GM19372 (cell line): ENCODE measurements around the gene DGCR8.
"Not testable (repeated sequence)": the region's sequence is repeated elsewhere in the genome, so short reads cannot be mapped to it uniquely, and the experiment has no call there.

Source experiments
- ATAC-seq: cut with Tn5 transposase; IDR thresholded peaks from one replicate; pipeline ENCODE4 v1.9.1; 2021; ENCODE audit warnings: mild to moderate bottlenecking, low read depth, moderate library complexity; ENCODE audit not compliant: unreplicated experiment

The DGCR8 gene

DNA sequence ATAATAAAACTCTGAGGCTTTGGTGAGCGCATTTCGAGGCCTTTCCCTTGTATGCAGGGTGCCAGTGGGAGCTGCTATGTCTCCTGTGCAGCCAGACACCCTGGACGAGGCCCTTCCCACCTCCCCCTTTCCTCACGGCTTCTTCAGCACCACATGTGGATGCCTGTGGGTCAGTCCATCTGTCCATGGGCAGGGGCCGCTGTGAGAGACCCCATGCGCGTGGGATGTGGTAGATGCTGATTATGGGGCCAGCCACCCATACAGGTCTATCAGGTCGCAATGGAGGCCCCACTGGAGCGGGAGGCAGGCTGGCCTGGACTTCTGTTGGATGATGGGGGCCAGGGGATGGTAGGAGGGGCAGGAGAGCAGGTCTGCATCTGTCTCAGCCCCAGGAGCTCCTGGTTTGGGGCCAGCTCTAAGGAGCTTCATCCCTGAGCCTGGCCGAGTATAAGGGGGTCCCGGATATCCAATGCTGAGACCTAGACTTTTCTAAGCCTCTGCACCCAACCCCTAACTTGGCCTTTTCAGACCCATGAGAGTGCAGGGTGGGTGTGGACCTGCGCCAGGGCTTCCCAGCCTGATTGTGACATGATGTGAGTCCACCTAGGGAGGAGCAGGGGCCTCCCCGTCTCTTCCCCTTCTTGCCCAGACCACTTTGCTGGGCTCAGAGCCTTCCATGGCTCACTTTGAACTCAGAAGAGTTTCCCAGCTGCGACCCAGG is 14.0 kb upstream of the DGCR8 start:
- ATAC-seq: no peak

DNA sequence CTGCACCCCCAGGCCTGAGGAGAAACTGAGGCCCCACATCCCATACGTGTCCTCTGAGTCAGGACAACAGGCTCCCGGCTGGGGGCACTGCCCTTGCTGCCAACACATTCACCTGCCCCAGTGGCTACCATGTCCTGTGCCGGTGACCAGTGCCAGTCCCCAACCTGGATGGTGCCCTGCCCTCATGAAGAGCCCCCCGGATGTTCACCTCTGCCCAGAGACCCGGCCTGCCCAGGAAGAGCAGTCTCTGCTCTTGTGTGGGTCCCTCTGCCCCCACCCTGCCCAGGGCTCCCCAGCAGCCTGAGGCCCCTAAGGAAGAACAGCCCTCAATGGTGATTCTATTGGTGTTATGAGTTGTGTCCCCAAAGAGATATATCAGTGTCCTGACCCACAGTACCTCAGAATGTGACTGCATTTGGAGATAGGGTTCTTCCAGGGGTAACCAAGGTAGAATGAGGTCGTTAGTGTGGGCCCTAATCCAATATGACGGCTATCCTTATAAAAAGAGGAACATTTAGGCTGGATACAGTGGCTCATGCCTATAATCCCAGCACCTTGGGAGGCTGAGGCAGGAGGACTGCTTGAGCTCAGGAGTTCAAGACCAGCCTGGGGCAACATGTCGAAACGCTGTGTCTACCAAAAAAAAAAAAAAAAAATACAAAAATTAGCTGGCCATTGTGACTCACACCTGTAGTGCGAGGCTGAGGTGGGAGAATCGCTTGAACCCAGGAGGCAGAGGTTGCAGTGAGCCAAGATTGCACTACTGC is 13.2 kb upstream of the DGCR8 start:
- no peak for ATAC-seq

DNA sequence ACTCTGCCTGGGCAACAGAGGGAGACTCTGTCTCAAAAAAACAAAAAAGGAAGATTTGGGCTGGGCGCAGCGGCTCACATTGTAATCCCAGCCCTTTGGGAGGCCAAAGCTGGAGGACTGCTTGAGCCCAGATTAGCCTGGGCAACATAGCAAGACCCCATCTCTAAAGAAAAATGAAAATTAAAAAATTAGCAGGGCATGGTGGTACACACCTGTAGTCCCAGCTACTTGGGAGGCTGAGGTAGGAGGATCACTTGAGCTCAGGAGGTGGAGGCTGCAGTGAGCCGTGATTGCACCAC is 12.7 kb upstream of the DGCR8 start:
- not testable (repeated sequence) for ATAC-seq

DNA sequence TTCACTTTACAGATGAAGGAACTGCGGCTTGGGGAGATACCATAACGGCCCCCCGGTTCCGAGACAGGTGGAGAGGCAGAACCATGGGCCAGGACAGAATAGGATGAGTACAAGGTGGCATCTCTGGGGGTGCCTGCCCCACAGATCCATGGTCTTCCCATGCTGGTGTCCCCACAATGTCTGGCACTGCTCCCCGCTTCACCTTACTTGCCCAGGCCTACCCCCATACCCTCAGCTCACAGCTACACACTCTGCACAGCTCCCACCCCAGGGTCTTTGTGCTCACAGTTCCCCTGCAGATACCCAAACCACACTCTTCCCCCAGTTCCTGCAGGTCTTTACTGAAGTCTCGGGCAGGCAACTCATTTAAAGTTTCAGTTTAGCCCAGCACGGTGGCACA is 11.4 kb upstream of the DGCR8 start:
- ATAC-seq: no peak

DNA sequence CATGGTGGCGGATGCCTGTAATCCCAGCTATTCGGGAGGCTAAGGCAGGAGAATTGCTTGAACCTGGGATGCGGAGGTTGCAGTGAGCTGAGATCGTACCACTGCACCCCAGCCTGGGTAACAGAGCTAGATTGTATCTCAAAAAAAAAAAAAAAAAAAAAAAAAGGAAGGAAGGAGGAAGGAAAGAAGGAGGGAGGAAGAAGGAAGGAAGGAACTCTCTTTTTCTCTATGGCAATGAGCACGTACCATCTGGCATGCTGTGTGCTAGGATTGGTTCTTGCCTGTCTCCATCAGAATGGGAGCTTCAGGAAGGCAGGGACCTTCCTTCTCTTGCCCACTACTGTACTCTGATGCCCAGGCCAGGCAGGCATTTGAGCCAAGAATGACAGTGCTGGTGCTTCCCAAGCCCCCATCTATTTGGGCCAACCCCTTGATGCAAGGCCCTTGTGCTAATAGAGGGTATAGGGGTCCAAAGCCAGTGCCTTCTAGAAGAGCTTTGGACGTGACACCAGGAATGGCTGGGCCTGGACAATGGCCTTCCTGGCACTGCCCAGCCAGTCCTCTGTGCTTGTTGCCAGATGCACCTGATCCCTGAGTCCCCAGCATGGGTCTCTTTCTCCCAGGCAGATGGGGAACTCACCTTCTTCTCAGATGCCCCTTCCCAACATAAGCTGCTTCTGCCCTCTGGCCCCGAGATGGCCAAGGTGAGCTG is 10.6 kb upstream of the DGCR8 start:
- ATAC-seq: no peak

DNA sequence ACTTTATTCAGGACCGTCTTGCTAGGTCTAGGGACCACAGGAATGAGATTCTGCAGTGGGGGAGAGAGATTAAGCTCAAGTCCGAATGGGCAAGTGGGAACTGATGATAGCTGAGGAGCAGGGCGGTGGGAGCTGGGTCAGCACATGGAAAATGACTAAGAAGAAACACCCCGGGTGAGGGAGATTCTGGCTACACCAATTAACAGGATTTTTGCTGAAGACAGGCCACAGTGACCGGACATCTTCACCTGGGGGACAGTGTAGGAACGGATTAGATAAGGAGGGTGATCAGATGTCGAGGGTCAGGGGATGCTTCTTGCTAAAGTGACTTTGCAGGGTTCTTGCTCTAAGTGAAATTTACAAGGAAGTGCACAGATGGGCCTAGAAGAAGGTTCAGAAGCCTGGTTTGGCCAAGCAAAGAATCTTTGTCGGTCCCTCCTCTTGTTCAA is 8.5 kb upstream of the DGCR8 start:
- ATAC-seq: no peak

DNA sequence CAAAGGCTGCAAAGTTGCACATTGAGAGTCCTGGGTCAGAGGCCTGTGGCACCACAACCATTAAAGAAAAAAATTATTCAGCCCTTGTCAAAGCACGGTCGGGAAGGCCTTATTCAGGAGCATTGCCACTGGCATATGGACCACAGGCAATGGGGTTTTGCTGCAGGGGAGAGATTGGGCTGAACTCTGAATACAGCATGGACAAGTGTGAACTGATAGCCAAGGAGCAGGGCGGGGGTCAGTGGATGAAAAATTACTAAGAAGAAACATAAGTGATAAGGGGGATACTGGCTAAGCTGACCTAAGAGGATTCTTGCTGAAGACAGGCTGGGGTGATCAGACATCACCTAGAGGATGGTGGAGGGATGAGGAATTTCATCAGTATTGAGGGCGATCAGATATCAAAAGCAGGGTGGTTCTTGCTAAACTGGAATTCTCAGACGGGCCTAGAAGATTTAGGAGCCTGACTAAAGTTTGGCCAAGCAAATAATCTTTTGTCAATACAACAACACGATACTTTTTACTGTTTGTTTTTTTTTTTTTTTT is 3.3 kb upstream of the DGCR8 start:
- ATAC-seq: no peak

DNA sequence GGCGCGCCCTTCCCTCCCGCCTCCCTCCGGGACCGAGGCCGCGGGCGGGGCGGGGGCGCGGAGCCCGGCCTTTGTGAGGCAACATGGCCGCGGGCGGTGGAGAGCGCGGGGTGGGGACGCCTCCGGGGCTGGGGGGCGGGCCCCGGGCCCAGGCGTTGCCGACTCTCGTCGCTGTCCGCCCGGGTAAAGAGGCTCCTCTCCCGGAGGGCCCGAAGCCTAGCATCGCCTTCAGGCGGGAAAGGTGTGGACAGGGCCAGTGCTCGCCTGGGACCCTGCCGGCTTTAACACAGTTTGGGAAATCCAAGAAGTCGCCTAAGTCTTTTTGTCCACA is 369 bp downstream of the DGCR8 start:
- ATAC-seq: peak; percentile 53

DNA sequence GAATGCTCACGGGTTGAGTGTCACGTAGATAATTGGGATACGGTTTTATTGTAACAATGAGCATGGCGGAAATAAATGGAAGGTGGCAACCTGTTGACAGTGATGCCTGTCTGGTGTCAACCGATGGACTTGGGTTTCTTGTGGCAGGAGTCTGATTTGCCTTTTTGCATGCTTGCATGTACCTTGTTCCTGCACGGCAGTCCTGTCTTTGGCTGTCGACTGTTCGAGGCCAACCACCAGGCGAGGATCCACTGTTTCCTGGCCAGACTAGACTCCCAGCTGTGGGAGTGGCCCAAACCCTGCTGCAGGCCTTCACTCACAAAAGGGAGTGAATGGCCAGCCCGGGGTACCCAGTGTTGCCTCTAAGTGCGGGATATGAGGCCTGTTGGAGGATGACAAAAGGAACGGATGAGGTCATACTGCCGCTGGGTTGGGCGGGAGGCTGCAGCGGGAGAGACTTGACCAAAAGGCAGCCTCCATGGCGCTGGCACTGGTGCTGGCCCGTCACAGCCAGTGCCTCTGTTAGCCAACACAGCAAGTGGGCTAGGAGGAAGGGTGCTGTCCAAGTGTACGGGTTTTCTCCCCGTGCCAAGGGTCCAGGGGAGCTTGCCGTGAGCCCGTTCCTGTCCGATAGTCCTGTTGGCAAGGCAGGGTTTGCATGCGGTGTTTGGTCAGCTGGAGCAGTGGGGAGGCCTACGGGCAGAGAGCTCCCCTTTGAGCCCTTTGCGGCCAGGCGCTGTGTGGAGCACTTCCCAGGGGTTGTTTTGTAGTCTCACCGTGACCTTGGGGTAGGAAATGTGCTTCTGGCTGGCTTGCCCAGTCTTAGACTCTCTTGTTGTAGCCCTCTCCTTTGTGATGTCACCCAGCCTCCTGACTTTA is 974 bp downstream of the DGCR8 start:
- ATAC-seq: no peak

DNA sequence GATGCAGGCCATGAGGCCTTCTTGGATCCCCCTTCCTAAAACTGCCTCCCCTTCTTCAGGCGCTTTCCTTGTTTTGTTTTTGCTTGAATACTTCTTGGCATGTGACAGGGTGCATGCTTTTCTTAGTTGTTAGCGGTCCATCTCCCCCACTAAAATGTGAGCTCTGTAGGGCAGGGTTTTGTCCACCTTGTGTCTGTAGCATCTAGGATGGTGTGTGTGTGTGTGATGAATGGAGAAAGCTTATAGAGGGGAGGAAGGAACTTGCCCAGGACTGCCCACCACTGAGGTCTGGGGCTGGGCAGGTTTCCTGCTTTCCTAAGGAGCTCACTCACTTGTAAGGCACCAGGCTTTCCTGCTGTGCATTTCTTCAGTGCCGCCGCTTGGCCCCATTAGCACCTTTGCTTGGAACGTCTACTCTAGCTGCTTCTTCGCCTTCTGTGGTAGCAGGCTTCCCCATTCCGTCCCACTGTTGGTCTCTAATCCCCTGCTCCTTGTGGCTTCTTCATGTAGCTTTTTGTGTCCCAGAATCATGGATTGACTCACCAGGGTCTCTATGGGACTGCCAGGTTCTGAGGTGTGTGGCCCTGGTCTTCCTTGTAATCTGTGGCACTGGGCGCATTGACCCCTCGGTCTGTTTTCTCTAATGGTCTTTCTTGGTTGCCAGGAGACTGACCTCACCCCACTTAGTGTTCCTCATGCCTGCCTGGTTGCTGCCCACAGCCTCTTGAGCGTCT is 3.3 kb downstream of the DGCR8 start:
- ATAC-seq: no peak

DNA sequence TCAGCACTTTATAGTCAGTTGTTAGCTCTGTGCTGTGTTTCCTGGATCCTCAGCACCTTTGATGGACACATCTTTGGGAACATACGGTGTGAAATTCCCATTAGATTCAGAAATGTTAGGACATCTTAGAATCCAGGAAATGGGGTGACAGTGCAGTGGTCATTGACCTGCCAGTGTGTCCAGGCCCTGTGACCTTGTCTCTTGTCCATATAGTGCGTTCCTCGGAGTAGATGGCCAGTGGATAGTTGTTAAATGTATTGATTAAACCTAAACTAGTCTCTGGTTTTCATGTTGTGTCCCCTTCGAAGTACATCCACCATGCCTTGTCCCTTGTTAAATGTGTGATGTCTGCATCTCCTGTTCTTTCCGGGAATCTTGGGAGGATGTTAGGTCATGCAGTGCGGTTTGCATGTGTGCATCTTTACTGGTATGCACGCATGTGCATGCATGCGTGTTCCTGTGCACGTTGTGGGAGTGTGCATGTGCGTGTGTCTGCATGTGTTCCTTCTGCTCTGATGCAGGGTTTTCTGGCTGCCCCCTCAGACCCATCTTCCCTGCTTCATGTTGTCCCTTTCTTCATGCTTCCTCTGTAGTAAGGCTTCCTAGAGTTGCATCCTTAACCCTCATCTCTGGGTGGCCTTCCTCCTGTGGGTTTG is 4.0 kb downstream of the DGCR8 start:
- ATAC-seq: no peak

DNA sequence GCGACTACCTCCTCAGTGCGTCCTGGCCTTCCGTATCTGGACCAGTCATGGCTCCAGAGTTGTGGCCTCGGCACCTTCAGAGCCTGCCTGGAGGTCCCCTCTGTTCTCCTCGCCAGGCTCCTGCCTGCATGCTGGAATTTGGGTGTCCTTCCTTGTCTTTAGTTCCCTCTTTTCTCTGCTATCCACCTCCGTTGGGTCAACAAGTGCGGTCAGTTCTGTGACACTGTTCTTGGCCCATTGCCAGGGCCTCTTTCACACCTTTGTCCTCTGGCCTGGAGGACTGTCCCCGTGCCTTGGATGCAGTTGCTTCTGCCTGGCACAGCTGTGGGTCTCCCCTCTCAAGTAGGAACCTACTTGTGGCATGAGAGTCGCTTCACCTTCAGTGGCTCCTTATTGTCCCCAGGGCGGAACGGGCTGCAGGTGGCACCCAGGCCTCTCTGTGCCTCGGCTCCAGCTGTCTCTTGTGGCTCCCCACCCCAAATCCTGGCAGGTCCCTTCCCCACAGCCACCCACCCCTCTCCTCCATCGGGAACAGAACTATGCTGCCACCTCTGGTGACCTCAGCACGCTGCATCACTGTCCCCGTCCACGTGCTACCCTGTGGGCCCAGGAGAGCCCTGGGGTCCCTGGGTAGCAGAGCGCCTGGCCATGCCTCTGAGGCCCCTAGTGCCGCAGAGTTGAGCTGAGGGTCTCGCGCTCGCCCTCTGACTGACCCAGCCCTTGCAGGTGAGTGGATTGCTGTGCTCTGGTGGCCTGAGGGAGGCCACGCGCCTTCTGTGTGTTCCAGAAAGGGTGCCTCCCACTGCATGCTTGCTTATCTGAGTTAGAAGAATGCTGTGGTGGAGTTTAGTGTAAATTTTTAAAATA is 4.7 kb downstream of the DGCR8 start:
- ATAC-seq: no peak

DNA sequence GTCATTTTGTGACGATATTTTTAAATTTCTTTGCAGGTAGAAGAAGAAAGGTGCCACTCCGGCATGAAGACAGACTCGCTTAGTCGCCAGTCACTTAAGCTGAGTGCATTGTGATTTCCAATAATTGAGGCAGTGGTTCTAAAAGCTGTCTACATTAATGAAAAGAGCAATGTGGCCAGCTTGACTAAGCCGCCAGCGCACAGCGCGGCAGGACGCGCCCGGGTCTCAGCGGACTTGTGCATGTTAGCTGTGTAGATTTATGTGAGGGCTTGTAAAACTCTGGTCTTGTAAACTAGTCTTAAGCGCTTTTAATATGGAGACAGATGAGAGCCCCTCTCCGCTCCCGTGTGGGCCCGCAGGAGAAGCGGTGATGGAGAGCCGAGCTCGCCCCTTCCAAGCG is 5.6 kb downstream of the DGCR8 start:
- ATAC-seq: no peak

DNA sequence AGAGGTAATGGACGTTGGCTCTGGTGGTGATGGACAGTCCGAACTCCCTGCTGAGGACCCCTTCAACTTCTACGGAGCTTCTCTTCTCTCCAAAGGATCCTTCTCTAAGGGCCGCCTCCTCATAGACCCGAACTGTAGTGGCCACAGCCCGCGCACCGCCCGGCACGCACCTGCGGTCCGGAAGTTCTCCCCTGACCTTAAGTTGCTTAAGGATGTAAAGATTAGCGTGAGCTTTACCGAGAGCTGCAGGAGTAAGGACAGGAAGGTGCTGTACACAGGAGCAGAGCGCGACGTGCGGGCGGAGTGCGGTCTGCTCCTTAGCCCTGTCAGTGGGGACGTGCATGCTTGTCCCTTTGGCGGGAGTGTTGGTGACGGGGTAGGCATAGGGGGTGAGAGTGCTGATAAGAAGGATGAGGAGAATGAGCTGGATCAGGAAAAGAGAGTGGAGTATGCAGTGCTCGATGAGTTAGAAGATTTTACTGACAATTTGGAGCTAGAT is 6.1 kb downstream of the DGCR8 start:
- no peak for ATAC-seq

DNA sequence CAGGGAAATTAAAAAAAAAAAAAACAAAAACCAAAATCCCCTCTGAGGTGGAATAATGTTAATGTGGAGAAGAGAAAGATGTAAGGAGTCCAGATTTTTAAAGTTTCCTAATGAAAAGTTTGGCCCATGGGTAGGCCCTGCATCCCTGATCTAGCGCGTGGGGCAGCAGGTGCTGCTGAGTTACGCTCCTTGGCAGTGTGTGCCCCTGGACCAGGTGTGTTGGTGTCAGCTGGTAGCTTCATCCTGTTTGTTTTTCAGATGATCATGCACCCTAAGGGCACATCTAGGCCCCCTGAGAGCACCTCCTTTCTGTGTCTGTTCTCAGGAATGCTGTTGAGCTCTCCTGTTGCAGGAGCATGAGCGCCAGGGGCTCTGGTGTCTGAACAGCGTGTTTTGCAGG is 6.7 kb downstream of the DGCR8 start:
- ATAC-seq: no peak

DNA sequence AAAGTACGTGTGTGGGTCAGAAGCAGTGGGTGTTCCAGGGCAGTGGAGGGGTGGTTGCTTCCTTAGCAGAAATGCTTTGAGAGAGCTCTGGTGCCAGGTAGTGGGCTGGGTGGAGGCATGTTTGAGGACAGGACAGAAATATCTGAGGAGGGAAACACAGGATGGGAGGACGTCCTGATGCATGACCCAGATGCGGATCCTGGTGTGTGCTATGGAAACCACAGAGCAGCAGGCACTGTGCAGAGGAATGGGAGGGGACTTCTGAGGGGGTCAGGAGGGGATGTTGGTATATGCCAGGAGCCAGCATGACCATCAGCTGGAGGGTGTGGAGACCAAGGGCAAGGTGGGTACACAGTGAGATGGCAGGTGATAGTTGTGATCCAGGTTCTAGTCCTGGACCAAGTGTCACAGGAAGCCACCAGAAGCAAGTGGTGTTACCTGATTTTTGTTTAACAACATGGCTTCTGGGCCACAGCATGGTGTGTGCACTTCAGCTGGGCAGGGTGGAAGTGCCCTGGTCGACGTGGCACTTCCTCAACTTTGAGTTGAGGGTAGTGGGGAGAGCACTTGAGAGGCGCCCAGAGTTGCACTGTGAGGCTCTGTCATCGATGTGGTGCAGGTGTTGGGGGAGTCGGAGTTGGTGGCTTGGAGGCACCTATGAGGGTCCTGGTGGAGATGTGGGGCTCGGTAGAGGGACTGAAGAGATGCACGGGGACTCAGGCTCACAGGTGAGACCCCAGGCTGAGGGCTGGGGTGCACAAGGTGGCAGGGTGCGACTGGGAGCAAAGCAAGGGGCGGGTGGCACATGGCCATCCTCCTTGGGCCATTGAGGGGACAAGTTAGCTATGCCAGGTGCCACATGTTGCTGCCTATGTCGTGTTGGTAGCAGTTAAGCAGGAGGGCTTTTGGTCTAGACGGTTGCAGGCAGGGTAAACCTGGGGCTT is 7.5 kb downstream of the DGCR8 start:
- no peak for ATAC-seq

DNA sequence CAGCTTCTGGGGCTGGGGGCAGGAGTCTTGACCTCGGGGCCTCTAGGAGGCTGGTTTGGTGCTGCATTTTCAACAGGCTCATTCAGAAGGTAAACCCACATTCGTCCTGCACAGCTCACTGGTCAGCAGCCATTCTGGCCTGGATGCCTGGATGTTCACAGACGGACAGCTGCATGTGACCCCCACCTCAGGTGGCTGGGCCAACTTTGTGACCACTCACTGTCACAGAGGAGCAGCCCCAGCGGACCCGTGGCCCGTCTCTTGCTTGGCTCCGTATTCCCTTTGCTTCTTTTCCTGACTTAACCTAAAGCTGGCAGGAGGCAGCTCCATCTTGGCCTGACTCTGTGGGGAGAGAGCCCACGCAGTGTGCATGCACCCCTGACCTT is 8.2 kb downstream of the DGCR8 start:
- no peak for ATAC-seq
